GM23338 (cell line): ENCODE data around the gene NPEPL1. TPM values are rescaled to one million over a fixed set of nuclear protein-coding genes. Genes with fewer than 3 reads are reported as not detected.

Experiments
- ATAC-seq: fragments of 200-7000 bp; cut with Tn5 transposase; 3 replicates; pipeline ENCODE4 v1.9.1; 2020
- DNase-seq: peaks from one replicate; pipeline ENCODE4 v3.0.0-alpha.2; 2015; ENCODE audit warnings: low spot score
- H2AFZ ChIP-seq: fragments of 200-600 bp; sonication (generic); 2 replicates; pipeline ENCODE4 v1.8.0; 2016; ENCODE audit warnings: antibody characterized with exemption, mild to moderate bottlenecking, moderate library complexity
- H3F3A ChIP-seq: fragments of 200-600 bp; sonication (generic); replicated peaks from 2 replicates; pipeline ENCODE4 v1.8.0; 2017; ENCODE audit warnings: antibody characterized with exemption, mixed run types, low read depth
- H3K27ac ChIP-seq: fragments of 200-600 bp; sonication (generic); 2 replicates; pipeline ENCODE4 v1.6.1; 2016; ENCODE audit warnings: low read depth
- H3K27me3 ChIP-seq: fragments of 200-600 bp; sonication (generic); 2 replicates; pipeline ENCODE4 v1.8.0; 2016; ENCODE audit warnings: mild to moderate bottlenecking, mixed run types, moderate library complexity; ENCODE audit not compliant: insufficient read depth
- H3K36me3 ChIP-seq: fragments of 200-600 bp; sonication (generic); 2 replicates; pipeline ENCODE4 v1.8.0; 2016; ENCODE audit warnings: mild to moderate bottlenecking; ENCODE audit not compliant: insufficient read depth
- H3K4me1 ChIP-seq: fragments of 200-600 bp; sonication (generic); 2 replicates; pipeline ENCODE4 v1.8.0; 2016; ENCODE audit warnings: mild to moderate bottlenecking, moderate library complexity; ENCODE audit not compliant: insufficient read depth
- H3K4me2 ChIP-seq: fragments of 200-600 bp; sonication (generic); 2 replicates; pipeline ENCODE4 v1.7.1; 2017; ENCODE audit warnings: mixed run types
- H3K4me3 ChIP-seq: fragments of 200-600 bp; sonication (generic); 2 replicates; pipeline ENCODE4 v1.6.1; 2016; ENCODE audit warnings: mixed run types
- H3K79me2 ChIP-seq: fragments of 200-600 bp; sonication (generic); replicated peaks from 2 replicates; pipeline ENCODE4 v1.8.0; 2017; ENCODE audit warnings: mild to moderate bottlenecking; ENCODE audit not compliant: insufficient read depth
- H3K9me2 ChIP-seq: fragments of 200-600 bp; sonication (generic); 2 replicates; pipeline ENCODE4 v1.8.0; 2017; ENCODE audit not compliant: insufficient read depth
- H4K20me1 ChIP-seq: fragments of 200-600 bp; sonication (generic); replicated peaks from 2 replicates; pipeline ENCODE4 v1.8.0; 2017; ENCODE audit warnings: mild to moderate bottlenecking; ENCODE audit not compliant: insufficient read depth
- H3K27ac Mint-ChIP-seq: 2 replicates; pipeline ENCODE4 v1.8.0; 2020; ENCODE audit warnings: inconsistent platforms, mild to moderate bottlenecking, moderate library complexity, mixed read lengths
- H3K27me3 Mint-ChIP-seq: 3 replicates; pipeline ENCODE4 v1.8.0; 2022; ENCODE audit warnings: low read depth, mild to moderate bottlenecking, moderate library complexity, mixed read lengths, inconsistent platforms; ENCODE audit not compliant: insufficient read depth, poor library complexity
- H3K36me3 Mint-ChIP-seq: 3 replicates; pipeline ENCODE4 v1.8.0; 2021; ENCODE audit warnings: low read depth, mild to moderate bottlenecking, inconsistent platforms, moderate library complexity, mixed read lengths
- H3K4me1 Mint-ChIP-seq: 3 replicates; pipeline ENCODE4 v1.8.0; 2020; ENCODE audit warnings: mild to moderate bottlenecking, inconsistent platforms, mixed read lengths
- H3K4me3 Mint-ChIP-seq: 3 replicates; pipeline ENCODE4 v1.8.0; 2021; ENCODE audit warnings: moderate library complexity, mild to moderate bottlenecking, inconsistent platforms, mixed read lengths
- H3K9me3 Mint-ChIP-seq: 3 replicates; pipeline ENCODE4 v1.8.0; 2020; ENCODE audit warnings: moderate library complexity, mild to moderate bottlenecking, inconsistent platforms, mixed read lengths
- CREB1 ChIP-seq: fragments of 250-450 bp; sonication (Bioruptor Pico); IDR thresholded peaks from 2 replicates; pipeline ENCODE4 v1.5.0; 2020; ENCODE audit warnings: low read depth, mild to moderate bottlenecking, moderate library complexity
- CTCF ChIP-seq, 2 experiments: fragments of 200-600 bp in 1 of 2; sonication (generic) in 1 of 2; conservative IDR thresholded peaks; 2 replicates each; pipeline versions ENCODE4 v1.5.1 to v1.6.1; 2016 to 2017; ENCODE audit warnings: antibody characterized with exemption in 2 of 2, low read depth in 2 of 2, mild to moderate bottlenecking in 2 of 2, moderate library complexity in 1 of 2
- EZH2 ChIP-seq: fragments of 200-600 bp; sonication (generic); IDR thresholded peaks from one replicate; pipeline ENCODE4 v1.8.0; 2017; ENCODE audit warnings: antibody characterized with exemption, mild to moderate bottlenecking, low read depth; ENCODE audit not compliant: unreplicated experiment
- EZH2phosphoT487 ChIP-seq: fragments of 200-600 bp; sonication (generic); IDR thresholded peaks from one replicate; pipeline ENCODE4 v1.8.1; 2018; ENCODE audit warnings: antibody characterized with exemption; ENCODE audit not compliant: unreplicated experiment
- JUNB ChIP-seq: IDR thresholded peaks from one replicate; pipeline ENCODE4 v1.6.1; 2016; ENCODE audit warnings: antibody characterized with exemption; ENCODE audit not compliant: unreplicated experiment
- NANOG ChIP-seq: IDR thresholded peaks from 2 replicates; pipeline ENCODE4 v1.6.1; 2016; ENCODE audit warnings: antibody characterized with exemption, borderline replicate concordance
- POLR2AphosphoS5 ChIP-seq: IDR thresholded peaks from 2 replicates; pipeline ENCODE4 v1.6.1; 2016; ENCODE audit warnings: antibody characterized with exemption, low read depth
- STAT1 ChIP-seq: IDR thresholded peaks from one replicate; pipeline ENCODE4 v1.6.1; 2016; ENCODE audit warnings: antibody characterized with exemption; ENCODE audit not compliant: unreplicated experiment
- ZNF114 ChIP-seq: fragments of 250-450 bp; sonication (Bioruptor Pico); IDR thresholded peaks from 2 replicates; pipeline ENCODE4 v1.5.0; 2020; ENCODE audit warnings: mild to moderate bottlenecking, moderate library complexity
- ZNF331 ChIP-seq: fragments of 250-450 bp; sonication (Bioruptor Pico); IDR thresholded peaks from 2 replicates; pipeline ENCODE4 v1.5.0; 2020; ENCODE audit warnings: low read depth, mild to moderate bottlenecking, moderate library complexity
- ZNF462 ChIP-seq: fragments of 250-450 bp; sonication (Bioruptor Pico); IDR thresholded peaks from 2 replicates; pipeline ENCODE4 v1.5.0; 2020; ENCODE audit warnings: mild to moderate bottlenecking, moderate library complexity
- polyA plus RNA-seq: library from polyadenylated mRNA; unstranded; fragments of >200 nt; fragmentation: Nextera tagmentation; extraction: Ambion mirVana; gene quantifications from 2 replicates; pipeline ENCODE4 v1.2.1, GENCODE V29; 2016
- total RNA-seq: library from RNA; depleted of rRNA; stranded (reverse); fragments of >200 nt; shearing (Covaris generic); gene quantifications from 2 replicates; pipeline ENCODE4 v1.2.3, GENCODE V29; 2014
- TF ChIP-seq, protein P1 (sequence below): IDR thresholded peaks from 2 replicates; pipeline ENCODE4 v1.6.1; 2016; ENCODE audit warnings: antibody characterized with exemption

Gene NPEPL1
- total and polyA plus RNA-seq, 2 experiments from 2014 or later = 23.5 to 30.0 TPM

DNA sequence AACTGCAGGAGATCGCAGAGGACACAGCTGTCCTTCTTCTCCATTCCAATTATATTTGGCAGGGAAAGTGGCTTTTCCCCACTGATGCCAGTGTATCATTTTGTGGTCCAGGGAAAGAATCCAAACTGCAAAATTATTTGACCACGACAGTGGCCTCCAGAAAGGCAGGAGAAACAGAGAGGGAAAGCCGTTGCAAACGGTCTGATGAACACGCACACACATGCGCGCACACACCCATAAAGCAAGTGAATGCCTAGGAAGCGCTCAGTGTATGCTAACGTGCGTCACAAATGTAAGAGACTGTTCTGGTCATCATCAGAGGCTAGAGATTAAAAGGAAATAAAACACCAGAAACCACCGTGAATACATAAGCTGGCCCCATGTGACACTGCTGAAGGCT, 54.0 kb downstream of the NPEPL1 start (continued):
- TF ChIP-seq, protein P1, sequence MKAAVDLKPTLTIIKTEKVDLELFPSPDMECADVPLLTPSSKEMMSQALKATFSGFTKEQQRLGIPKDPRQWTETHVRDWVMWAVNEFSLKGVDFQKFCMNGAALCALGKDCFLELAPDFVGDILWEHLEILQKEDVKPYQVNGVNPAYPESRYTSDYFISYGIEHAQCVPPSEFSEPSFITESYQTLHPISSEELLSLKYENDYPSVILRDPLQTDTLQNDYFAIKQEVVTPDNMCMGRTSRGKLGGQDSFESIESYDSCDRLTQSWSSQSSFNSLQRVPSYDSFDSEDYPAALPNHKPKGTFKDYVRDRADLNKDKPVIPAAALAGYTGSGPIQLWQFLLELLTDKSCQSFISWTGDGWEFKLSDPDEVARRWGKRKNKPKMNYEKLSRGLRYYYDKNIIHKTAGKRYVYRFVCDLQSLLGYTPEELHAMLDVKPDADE = no peak
- no peak for TF ChIP-seq STAT1
- no peak for TF ChIP-seq EZH2phosphoT487
- no peak for TF ChIP-seq NANOG
- TF ChIP-seq CREB1 (CRISPR knock-in tag) = no peak
- no peak for TF ChIP-seq EZH2
- TF ChIP-seq JUNB = no peak
- TF ChIP-seq ZNF331 (CRISPR knock-in tag) = no peak
- TF ChIP-seq ZNF114 (CRISPR knock-in tag) = no peak

DNA sequence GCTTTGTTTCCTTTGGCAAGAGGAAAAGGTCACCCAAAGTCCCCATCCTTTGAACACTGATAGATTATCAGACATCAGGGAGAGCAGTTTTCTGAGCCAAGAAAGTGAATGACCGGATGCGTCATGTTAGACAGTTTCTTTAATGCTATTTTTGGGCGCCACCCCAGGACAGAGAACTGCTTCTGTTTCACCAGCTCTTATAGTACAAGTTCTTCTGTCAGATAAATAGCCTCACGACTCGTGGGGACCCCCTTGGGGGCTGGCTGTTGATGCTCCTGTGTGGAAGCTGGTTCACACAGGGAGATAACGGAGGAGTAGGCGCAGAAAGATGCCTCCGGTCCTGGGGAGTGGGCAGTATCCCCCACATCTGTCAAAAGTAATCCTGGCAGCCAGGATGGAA, 54.6 kb downstream of the NPEPL1 start:
- H3K27me3 Mint-ChIP-seq = peaks cover 19% of the 10 kb centered on the region
- H3K4me1 ChIP-seq = no peaks in the 10 kb centered on the region
- TF ChIP-seq POLR2AphosphoS5 (no peak), NANOG (no peak), CTCF (conservative IDR thresholded peaks at IDR 0.05; ENCODE audit: low read depth in 2 of 2) (no peak), STAT1 (no peak), EZH2phosphoT487 (no peak), ZNF331 (CRISPR knock-in tag) (no peak), JUNB (no peak), CREB1 (CRISPR knock-in tag) (no peak), ZNF114 (CRISPR knock-in tag) (no peak), ZNF462 (CRISPR knock-in tag) (no peak)
- TF ChIP-seq, protein P1 = no peak

More for the DNA sequence above, 54.6 kb downstream of the NPEPL1 start:
- Histone ChIP-seq H3K4me3 (no peak overlapping the region), H3K4me2 (no peak overlapping the region), H3K27ac (no peak overlapping the region), H3K27me3 (peaks cover 8% of the 10 kb centered on the region; the same call in 1 of the 2 replicates), H3K36me3 (no peaks in the 10 kb centered on the region), H3K9me2 (0 out of 2 replicates have a peak, but pooled peaks cover 27% of the 10 kb centered on the region), H2AFZ (no peak overlapping the region), H4K20me1 (no peaks in the 10 kb centered on the region), H3F3A (no peaks in the 10 kb centered on the region), H3K79me2 (no peaks in the 10 kb centered on the region)
- Mint-ChIP-seq H3K4me1 (peaks cover 14% of the 10 kb centered on the region), H3K9me3 (no peaks in the 10 kb centered on the region; the same call in 2 of the 3 replicates), H3K36me3 (peaks cover 11% of the 10 kb centered on the region), H3K27ac (no peak overlapping the region), H3K4me3 (no peak overlapping the region)
- no peak for DNase-seq
- no peak for ATAC-seq
